Measurements from ENCODE around the gene TMEM266. TPM values are rescaled to one million over a fixed set of nuclear protein-coding genes. Genes with fewer than 3 reads are reported as not detected.

TMEM266 gene
- total and polyA plus RNA-seq, 2 experiments from 2014 or later, result 0.42 to 5.0 TPM

DNA sequence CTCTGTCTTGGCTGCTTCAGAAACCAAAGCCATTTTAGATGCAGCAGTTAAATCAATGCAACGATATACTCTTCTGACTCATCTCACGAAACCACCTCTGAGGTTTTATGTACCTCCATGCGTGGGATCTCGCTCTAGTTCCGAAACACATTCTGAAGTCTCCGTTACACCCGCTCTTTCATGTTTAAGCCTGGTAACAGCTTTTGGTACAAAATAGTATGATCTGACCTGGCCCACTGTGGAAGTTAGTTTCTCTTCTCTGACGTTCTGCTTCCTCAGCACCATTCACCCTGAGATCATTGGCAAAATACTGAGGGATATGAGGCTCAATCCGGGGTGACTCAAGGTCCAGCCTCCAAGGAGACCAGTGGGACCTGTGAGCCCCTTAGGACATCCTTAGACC lies 121.9 kb downstream of the TMEM266 start (continued):
- TF ChIP-seq, protein P1, sequence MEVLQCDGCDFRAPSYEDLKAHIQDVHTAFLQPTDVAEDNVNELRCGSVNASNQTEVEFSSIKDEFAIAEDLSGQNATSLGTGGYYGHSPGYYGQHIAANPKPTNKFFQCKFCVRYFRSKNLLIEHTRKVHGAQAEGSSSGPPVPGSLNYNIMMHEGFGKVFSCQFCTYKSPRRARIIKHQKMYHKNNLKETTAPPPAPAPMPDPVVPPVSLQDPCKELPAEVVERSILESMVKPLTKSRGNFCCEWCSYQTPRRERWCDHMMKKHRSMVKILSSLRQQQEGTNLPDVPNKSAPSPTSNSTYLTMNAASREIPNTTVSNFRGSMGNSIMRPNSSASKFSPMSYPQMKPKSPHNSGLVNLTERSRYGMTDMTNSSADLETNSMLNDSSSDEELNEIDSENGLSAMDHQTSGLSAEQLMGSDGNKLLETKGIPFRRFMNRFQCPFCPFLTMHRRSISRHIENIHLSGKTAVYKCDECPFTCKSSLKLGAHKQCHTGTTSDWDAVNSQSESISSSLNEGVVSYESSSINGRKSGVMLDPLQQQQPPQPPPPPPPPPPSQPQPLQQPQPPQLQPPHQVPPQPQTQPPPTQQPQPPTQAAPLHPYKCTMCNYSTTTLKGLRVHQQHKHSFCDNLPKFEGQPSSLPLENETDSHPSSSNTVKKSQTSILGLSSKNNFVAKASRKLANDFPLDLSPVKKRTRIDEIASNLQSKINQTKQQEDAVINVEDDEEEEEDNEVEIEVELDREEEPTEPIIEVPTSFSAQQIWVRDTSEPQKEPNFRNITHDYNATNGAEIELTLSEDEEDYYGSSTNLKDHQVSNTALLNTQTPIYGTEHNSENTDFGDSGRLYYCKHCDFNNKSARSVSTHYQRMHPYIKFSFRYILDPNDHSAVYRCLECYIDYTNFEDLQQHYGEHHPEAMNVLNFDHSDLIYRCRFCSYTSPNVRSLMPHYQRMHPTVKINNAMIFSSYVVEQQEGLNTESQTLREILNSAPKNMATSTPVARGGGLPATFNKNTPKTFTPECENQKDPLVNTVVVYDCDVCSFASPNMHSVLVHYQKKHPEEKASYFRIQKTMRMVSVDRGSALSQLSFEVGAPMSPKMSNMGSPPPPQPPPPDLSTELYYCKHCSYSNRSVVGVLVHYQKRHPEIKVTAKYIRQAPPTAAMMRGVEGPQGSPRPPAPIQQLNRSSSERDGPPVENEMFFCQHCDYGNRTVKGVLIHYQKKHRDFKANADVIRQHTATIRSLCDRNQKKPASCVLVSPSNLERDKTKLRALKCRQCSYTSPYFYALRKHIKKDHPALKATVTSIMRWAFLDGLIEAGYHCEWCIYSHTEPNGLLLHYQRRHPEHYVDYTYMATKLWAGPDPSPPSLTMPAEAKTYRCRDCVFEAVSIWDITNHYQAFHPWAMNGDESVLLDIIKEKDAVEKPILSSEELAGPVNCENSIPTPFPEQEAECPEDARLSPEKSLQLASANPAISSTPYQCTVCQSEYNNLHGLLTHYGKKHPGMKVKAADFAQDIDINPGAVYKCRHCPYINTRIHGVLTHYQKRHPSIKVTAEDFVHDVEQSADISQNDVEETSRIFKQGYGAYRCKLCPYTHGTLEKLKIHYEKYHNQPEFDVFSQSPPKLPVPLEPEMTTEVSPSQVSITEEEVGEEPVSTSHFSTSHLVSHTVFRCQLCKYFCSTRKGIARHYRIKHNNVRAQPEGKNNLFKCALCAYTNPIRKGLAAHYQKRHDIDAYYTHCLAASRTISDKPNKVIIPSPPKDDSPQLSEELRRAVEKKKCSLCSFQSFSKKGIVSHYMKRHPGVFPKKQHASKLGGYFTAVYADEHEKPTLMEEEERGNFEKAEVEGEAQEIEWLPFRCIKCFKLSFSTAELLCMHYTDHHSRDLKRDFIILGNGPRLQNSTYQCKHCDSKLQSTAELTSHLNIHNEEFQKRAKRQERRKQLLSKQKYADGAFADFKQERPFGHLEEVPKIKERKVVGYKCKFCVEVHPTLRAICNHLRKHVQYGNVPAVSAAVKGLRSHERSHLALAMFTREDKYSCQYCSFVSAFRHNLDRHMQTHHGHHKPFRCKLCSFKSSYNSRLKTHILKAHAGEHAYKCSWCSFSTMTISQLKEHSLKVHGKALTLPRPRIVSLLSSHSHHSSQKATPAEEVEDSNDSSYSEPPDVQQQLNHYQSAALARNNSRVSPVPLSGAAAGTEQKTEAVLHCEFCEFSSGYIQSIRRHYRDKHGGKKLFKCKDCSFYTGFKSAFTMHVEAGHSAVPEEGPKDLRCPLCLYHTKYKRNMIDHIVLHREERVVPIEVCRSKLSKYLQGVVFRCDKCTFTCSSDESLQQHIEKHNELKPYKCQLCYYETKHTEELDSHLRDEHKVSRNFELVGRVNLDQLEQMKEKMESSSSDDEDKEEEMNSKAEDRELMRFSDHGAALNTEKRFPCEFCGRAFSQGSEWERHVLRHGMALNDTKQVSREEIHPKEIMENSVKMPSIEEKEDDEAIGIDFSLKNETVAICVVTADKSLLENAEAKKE (CRISPR knock-in tag; IDR thresholded peaks at IDR 0.05), result no peak
- TF ChIP-seq NANOG (IDR thresholded peaks at IDR 0.05; ENCODE audit: borderline replicate concordance) (no peak), ZNF114 (CRISPR knock-in tag; IDR thresholded peaks at IDR 0.05) (no peak), ZNF331 (CRISPR knock-in tag; IDR thresholded peaks at IDR 0.05; ENCODE audit: low read depth) (no peak), EZH2phosphoT487 (IDR thresholded peaks at IDR 0.05; ENCODE audit: unreplicated experiment) (no peak), POLR2AphosphoS5 (IDR thresholded peaks at IDR 0.05; ENCODE audit: low read depth) (no peak)

DNA sequence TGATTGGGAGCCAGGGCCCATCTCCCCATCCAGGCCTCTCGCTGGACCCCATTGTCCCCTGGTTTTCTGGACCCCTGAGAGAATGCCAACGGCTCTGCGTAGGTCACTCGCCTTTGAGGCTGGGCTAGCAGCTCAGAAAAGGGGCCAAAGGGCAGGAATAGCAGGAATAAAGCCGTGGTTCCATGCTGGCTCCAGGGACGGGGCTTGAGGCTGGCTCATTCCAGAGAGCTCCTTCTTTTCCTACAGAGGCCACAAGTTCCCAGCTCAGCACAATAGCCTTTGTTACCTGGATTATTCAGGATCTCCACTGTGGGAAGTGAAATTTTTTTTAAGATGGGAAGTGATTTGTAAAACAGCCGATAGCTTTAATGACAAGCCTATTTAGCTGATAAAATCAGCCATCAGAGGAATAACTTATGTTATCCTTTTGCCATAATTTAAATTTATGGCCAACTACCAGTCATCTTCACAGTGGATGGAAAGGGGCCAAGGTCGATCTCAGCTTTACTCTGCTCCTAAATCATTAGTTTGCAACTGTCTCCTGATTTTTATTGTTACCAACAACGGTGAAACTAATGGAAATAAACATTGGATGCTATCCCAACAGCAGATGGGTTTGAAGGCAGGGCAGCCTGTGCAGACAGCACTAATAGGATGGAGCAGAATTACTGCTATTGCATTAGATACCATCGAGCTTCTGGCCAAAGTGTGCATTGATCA lies 124.3 kb downstream of the TMEM266 start:
- Histone ChIP-seq H3F3A (replicated peaks; ENCODE audit: low read depth) (no peaks in the 10 kb centered on the region), H3K9me2 (ENCODE audit: insufficient read depth) (no peaks in the 10 kb centered on the region), H3K4me2 (no peak overlapping the region), H4K20me1 (replicated peaks; ENCODE audit: insufficient read depth) (no peaks in the 10 kb centered on the region), H3K79me2 (replicated peaks; ENCODE audit: insufficient read depth) (no peaks in the 10 kb centered on the region), H3K36me3 (ENCODE audit: insufficient read depth) (no peaks in the 10 kb centered on the region), H3K4me3 (no peak overlapping the region), H3K4me1 (ENCODE audit: insufficient read depth) (no peaks in the 10 kb centered on the region), H2AFZ (no peak overlapping the region), H3K27me3 (ENCODE audit: insufficient read depth) (no peaks in the 10 kb centered on the region), H3K27ac (ENCODE audit: low read depth) (no peak overlapping the region)
- Mint-ChIP-seq H3K27ac (no peak overlapping the region), H3K4me1 (peaks cover 3% of the 10 kb centered on the region; the same call in 2 of the 3 replicates), H3K4me3 (no peak overlapping the region), H3K36me3 (ENCODE audit: low read depth) (no peaks in the 10 kb centered on the region), H3K27me3 (ENCODE audit: insufficient read depth, low read depth, poor library complexity) (peaks cover 9% of the 10 kb centered on the region), H3K9me3 (peaks cover 2% of the 10 kb centered on the region; the same call in 1 of the 3 replicates)
- TF ChIP-seq ETS1 (IDR thresholded peaks at IDR 0.05) (no peak), ZNF114 (CRISPR knock-in tag; IDR thresholded peaks at IDR 0.05) (no peak), JUNB (IDR thresholded peaks at IDR 0.05; ENCODE audit: unreplicated experiment) (no peak)
- ATAC-seq, result peak; percentile 17; the same call in 1 of the 3 replicates
- DNase-seq (ENCODE audit: low spot score), result no peak

Measured in GM23338 (cell line).